ENCODE measurements around the gene MFGE8.

The MFGE8 gene

GRCh38 chr15:88887068-88887580 lies 26.1 kb downstream of the MFGE8 start:
- Histone ChIP-seq H3K9me3 (replicated peaks in 1 of 11) (no peaks in the 10 kb centered on the region), H3K27ac (no peak overlapping the region), H3K9ac (no peak overlapping the region), H3K36me3 (no peaks in the 10 kb centered on the region), H4K20me1 (no peaks in the 10 kb centered on the region; a peak in 1 of 22 replicates), H3K4me3 (no peak overlapping the region), H3K27me3 (no peaks in the 10 kb centered on the region), H3K4me1 (peaks cover 0 to 6% (median under 1%) of the 10 kb centered on the region in 10 experiments; a peak in 10 of 20 replicates), H3K4me2 (no peak overlapping the region)
- TF ChIP-seq Cebpa-rat (IDR thresholded peaks at IDR 0.05) = no peak

DNA sequence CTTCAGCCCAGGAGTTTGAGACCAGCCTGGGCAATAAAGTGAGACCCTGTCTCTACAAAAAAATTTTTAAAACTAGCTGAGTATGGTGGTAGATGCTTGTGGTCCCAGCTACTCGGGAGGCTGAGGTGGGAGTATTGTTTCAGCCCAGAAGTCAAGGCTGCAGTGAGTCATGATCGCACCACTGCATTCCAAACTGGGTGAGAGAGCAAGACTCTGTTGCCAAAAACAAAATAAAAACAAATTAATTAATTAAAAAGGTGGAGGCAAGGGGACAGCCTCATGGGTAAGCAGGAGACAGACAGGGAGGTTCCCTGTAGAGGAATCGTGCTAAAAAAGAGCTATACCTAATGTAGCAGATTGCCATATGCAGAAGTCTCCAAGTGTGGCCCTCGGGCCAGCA lies 30.4 kb downstream of the MFGE8 start:
- H3K9ac ChIP-seq = no peak overlapping the region
- TF ChIP-seq Cebpa-rat (IDR thresholded peaks at IDR 0.05) = no peak
- H3K36me3 ChIP-seq = no peaks in the 10 kb centered on the region
- H3K4me2 ChIP-seq = no peak overlapping the region
- peaks cover 0 to 5% (median 0%) of the 10 kb centered on the region in 11 experiments; a peak in 2 of 22 replicates for H4K20me1 ChIP-seq
- H3K27ac ChIP-seq = no peak overlapping the region
- no peaks in the 10 kb centered on the region for H3K9me3 ChIP-seq (replicated peaks in 1 of 11)
- peaks cover 0 to 25% (median 16%) of the 10 kb centered on the region in 10 experiments; a peak in 12 of 20 replicates for H3K4me1 ChIP-seq
- H3K27me3 ChIP-seq = no peaks in the 10 kb centered on the region
- H3K4me3 ChIP-seq = no peak overlapping the region

DNA sequence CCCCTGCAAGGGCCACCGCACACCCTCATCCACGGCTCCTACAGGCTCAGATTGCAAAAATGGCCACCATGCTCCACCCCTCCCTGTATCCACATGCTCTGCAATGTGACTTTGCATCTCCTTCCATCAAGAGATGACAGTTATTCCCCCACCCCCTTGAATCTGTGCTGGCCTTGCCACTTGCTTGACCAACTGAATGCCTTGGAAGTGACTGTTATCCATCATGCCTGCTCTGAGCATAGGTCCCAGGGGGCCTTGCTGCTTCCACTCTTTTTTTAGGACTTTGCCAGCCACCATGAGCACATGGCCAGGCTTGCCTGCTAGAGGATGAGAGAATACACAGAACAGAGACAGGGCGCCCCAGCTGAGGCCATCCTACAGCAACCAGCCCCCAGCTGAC lies 31.4 kb downstream of the MFGE8 start:
- TF ChIP-seq Cebpa-rat (IDR thresholded peaks at IDR 0.05) = no peak
- Histone ChIP-seq H3K4me1 (peaks cover 0 to 33% (median 23%) of the 10 kb centered on the region in 10 experiments; a peak in 13 of 20 replicates), H3K4me3 (no peak overlapping the region), H3K27me3 (no peaks in the 10 kb centered on the region), H3K9me3 (replicated peaks in 1 of 11) (no peaks in the 10 kb centered on the region), H3K9ac (no peak overlapping the region), H4K20me1 (peaks cover 0 to 6% (median 0%) of the 10 kb centered on the region in 11 experiments; a peak in 2 of 22 replicates), H3K27ac (no peak overlapping the region), H3K4me2 (peak overlapping the region in 7 of 11 experiments; percentile 0 to 56 (median 38); a peak in 8 of 22 replicates), H3K36me3 (no peaks in the 10 kb centered on the region)

DNA sequence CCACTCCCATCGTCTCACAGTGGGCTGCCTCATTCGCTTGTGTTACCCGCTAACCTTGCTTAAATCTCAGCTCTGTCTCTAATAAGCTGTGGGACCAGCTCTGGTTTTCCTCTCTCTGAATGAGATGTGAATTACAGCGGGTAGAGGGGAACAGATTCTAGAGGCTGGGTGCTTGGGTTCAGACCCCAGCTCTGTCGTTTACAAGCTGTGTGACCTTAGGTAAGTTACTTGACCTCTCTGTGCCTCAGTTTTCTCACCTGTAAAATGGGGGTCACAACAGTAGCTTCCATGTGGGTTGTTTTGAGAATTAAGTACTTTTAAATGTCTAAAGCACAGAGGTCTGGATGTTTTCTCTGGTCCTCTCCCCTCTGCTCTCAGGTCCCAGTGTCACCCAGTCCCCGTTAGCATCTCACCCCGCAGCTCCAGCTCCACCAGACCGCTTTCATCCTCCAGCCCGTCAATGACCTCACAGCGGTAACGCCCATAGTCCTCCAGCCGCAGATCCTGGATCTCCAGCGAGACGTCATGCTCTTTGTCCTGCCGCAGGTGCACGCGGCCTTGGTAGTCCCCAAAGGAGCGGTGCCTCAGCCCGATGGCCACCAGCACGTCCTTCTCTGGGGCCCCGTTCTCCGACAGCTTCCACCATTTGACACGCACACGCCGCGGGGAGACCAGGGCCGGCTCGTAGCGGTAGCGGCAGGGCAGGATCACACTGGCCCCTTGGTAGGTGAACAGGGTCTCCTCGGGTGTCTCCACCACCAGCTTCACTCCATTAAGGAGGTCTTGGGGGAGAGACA lies 32.0 kb downstream of the MFGE8 start:
- H4K20me1 ChIP-seq = peaks cover 0 to 6% (median 0%) of the 10 kb centered on the region in 11 experiments; a peak in 2 of 22 replicates
- TF ChIP-seq Cebpa-rat (IDR thresholded peaks at IDR 0.05) = no peak
- H3K4me2 ChIP-seq = peak overlapping the region in 6 of 11 experiments; percentile 19 to 56 (median 40); a peak in 9 of 22 replicates
- no peak overlapping the region for H3K9ac ChIP-seq
- no peak overlapping the region for H3K4me3 ChIP-seq
- H3K27ac ChIP-seq = no peak overlapping the region
- H3K36me3 ChIP-seq = no peaks in the 10 kb centered on the region
- H3K27me3 ChIP-seq = no peaks in the 10 kb centered on the region
- no peaks in the 10 kb centered on the region for H3K9me3 ChIP-seq (replicated peaks in 1 of 11)
- peaks cover 0 to 33% (median 23%) of the 10 kb centered on the region in 10 experiments; a peak in 13 of 20 replicates for H3K4me1 ChIP-seq

DNA sequence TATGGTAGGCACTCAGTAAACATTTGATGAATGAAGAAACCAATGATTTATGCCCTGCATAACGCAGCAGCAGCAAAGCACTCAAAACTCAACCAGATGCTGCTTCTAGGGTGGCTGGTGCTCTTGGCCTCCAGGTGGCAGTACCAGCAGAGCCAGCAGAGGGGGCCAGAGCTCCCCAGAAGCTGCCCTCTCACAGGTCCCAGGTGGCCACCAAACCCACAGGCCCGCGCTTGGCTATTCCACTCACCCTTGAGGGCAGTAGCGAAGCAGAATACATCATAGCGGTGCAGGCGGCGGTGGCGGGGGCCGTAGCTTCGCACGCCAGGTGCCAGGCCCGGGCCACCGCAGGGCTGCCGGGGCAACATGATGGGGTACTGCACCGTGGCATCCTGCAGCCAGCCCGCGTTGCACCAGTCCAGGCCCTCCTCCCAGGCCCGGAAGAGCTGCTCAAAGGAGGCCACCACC lies 34.4 kb downstream of the MFGE8 start:
- Histone ChIP-seq H3K27ac (no peak overlapping the region), H3K27me3 (no peaks in the 10 kb centered on the region), H3K9me3 (replicated peaks in 1 of 11) (no peaks in the 10 kb centered on the region), H3K36me3 (no peaks in the 10 kb centered on the region), H3K4me2 (peak overlapping the region; percentile 20 to 68 (median 47); a peak in 19 of 22 replicates), H3K9ac (no peak overlapping the region), H3K4me3 (no peak overlapping the region), H4K20me1 (peaks cover 0 to 6% (median 0%) of the 10 kb centered on the region in 11 experiments; a peak in 2 of 22 replicates), H3K4me1 (peaks cover 0 to 33% (median 23%) of the 10 kb centered on the region in 10 experiments; a peak in 13 of 20 replicates)
- no peak for TF ChIP-seq Cebpa-rat (IDR thresholded peaks at IDR 0.05)

- no peak overlapping the region for H3K27ac ChIP-seq
- H3K36me3 ChIP-seq = no peaks in the 10 kb centered on the region
- H3K9me3 ChIP-seq (replicated peaks in 1 of 11) = no peaks in the 10 kb centered on the region
- H3K4me1 ChIP-seq = peaks cover 0 to 33% (median 23%) of the 10 kb centered on the region in 10 experiments; a peak in 13 of 20 replicates
- no peak overlapping the region for H3K4me3 ChIP-seq
- no peak overlapping the region for H3K9ac ChIP-seq
- peaks cover 0 to 6% (median 0%) of the 10 kb centered on the region in 11 experiments; a peak in 2 of 22 replicates for H4K20me1 ChIP-seq
- no peaks in the 10 kb centered on the region for H3K27me3 ChIP-seq
- peak overlapping the region in 4 of 11 experiments; percentile 25 to 36 (median 32); a peak in 3 of 22 replicates for H3K4me2 ChIP-seq
- no peak for TF ChIP-seq Cebpa-rat (IDR thresholded peaks at IDR 0.05)
These were observed 35.3 kb downstream of the MFGE8 start for GRCh38 chr15:88877906-88878305.

DNA sequence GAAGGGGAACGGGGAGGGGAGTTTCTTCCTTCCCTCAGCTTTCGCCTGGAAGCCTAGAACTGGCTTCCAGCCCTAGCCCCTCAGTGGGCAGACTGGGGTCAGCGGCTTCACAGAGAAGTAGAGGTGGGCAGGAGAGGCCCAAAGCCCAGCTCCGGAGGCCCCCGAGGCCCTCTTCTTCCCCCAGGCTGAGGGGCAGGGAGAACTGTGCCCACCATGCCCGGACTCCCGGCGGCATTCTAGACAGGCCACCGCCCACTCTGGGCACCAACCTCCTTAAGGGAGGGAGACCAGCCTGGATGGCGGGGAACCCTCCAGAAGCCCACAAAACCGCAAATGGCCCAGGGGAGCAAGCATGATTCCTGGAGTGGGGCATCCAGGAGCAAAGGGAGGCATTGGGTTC lies 35.8 kb downstream of the MFGE8 start:
- no peak overlapping the region for H3K27ac ChIP-seq
- H3K9ac ChIP-seq = no peak overlapping the region
- peaks cover 0 to 6% (median 0%) of the 10 kb centered on the region in 11 experiments; a peak in 2 of 22 replicates for H4K20me1 ChIP-seq
- H3K4me1 ChIP-seq = peaks cover 0 to 33% (median 23%) of the 10 kb centered on the region in 10 experiments; a peak in 13 of 20 replicates
- peak overlapping the region in 8 of 11 experiments; percentile 19 to 41 (median 28); a peak in 11 of 22 replicates for H3K4me2 ChIP-seq
- TF ChIP-seq Cebpa-rat (IDR thresholded peaks at IDR 0.05) = no peak
- H3K4me3 ChIP-seq = no peak overlapping the region
- H3K36me3 ChIP-seq = no peaks in the 10 kb centered on the region
- H3K27me3 ChIP-seq = no peaks in the 10 kb centered on the region
- no peaks in the 10 kb centered on the region for H3K9me3 ChIP-seq (replicated peaks in 1 of 11)

- Histone ChIP-seq H3K36me3 (no peaks in the 10 kb centered on the region), H3K4me1 (peaks cover 0 to 25% (median 17%) of the 10 kb centered on the region in 10 experiments; a peak in 13 of 20 replicates), H3K9ac (no peak overlapping the region), H3K9me3 (replicated peaks in 1 of 11) (no peaks in the 10 kb centered on the region), H4K20me1 (peaks cover 0 to 6% (median 0%) of the 10 kb centered on the region in 11 experiments; a peak in 3 of 22 replicates), H3K27ac (no peak overlapping the region), H3K27me3 (no peaks in the 10 kb centered on the region), H3K4me2 (no peak overlapping the region), H3K4me3 (no peak overlapping the region)
- no peak for TF ChIP-seq Cebpa-rat (IDR thresholded peaks at IDR 0.05)
These were observed 36.6 kb downstream of the MFGE8 start for GRCh38 chr15:88876573-88876972.

DNA sequence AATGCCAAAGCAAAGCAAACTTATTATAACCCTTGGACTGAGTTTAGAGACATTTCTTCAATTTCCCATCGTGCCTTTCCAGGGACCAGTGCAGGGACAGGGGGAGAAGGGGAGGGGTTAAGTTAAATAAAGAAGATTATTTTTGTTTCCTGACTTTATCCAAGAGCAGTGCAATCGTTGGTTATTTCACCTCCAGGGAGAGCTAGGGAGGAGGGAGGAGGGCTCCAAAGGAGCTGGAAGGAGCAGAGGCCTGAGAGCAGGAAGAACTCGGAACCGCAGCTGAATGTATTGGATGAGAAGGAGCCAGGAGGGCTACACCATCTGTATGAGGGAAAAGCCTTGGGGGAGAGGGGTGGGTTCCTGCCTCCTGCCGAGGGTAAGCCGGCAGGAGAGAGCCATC lies 38.5 kb downstream of the MFGE8 start:
- H3K4me3 ChIP-seq = no peak overlapping the region
- H3K27ac ChIP-seq = no peak overlapping the region
- H3K9me3 ChIP-seq (replicated peaks in 1 of 11) = no peaks in the 10 kb centered on the region
- peaks cover 0 to 22% (median 15%) of the 10 kb centered on the region in 10 experiments; a peak in 12 of 20 replicates for H3K4me1 ChIP-seq
- H4K20me1 ChIP-seq = peaks cover 0 to 6% (median 0%) of the 10 kb centered on the region in 11 experiments; a peak in 3 of 22 replicates
- no peaks in the 10 kb centered on the region for H3K36me3 ChIP-seq
- no peak overlapping the region for H3K9ac ChIP-seq
- TF ChIP-seq Cebpa-rat (IDR thresholded peaks at IDR 0.05) = no peak
- no peaks in the 10 kb centered on the region for H3K27me3 ChIP-seq
- no peak overlapping the region for H3K4me2 ChIP-seq

All from BLaER1 treated with 17β-estradiol and CSF1 and Interleukin-3, amounts not matched to agents 10 nM and 100 nM (cell line).